Hepatocyte (in vitro differentiated cells): ENCODE results near the gene FAHD2B. TPM values are rescaled to one million over a fixed set of nuclear protein-coding genes. Genes with fewer than 3 reads are reported as not detected.
"Not testable (repeated sequence)": the region's sequence is repeated elsewhere in the genome, so short reads cannot be mapped to it uniquely, and the experiment has no call there.

ENCODE experiments used
- DNase-seq: peaks from one replicate; pipeline ENCODE4 v3.0.0-alpha.2; 2016; ENCODE audit warnings: low spot score
- H2AFZ ChIP-seq: fragments of 200-600 bp; sonication (generic); 2 replicates; pipeline ENCODE4 v1.6.0; 2016; ENCODE audit warnings: antibody characterized with exemption, mild to moderate bottlenecking
- H3K27ac ChIP-seq: fragments of 200-600 bp; sonication (generic); 2 replicates; pipeline ENCODE4 v1.5.1; 2016; ENCODE audit warnings: mild to moderate bottlenecking
- H3K27me3 ChIP-seq: fragments of 200-600 bp; sonication (generic); 2 replicates; pipeline ENCODE4 v1.6.1; 2016
- H3K36me3 ChIP-seq: fragments of 200-600 bp; sonication (generic); replicated peaks from 2 replicates; pipeline ENCODE4 v1.5.1; 2016; ENCODE audit warnings: low read depth; ENCODE audit not compliant: insufficient read depth
- H3K4me1 ChIP-seq: fragments of 200-600 bp; sonication (generic); 2 replicates; pipeline ENCODE4 v1.5.1; 2016; ENCODE audit warnings: mild to moderate bottlenecking, moderate library complexity; ENCODE audit not compliant: insufficient read depth
- H3K4me2 ChIP-seq: fragments of 200-600 bp; sonication (generic); 2 replicates; pipeline ENCODE4 v1.6.0; 2016
- H3K4me3 ChIP-seq: fragments of 200-600 bp; sonication (generic); 2 replicates; pipeline ENCODE4 v1.5.1; 2016; ENCODE audit warnings: mild to moderate bottlenecking
- H3K79me2 ChIP-seq: fragments of 200-600 bp; sonication (generic); 2 replicates; pipeline ENCODE4 v1.6.0; 2017; ENCODE audit warnings: mild to moderate bottlenecking
- H3K9me2 ChIP-seq: fragments of 200-600 bp; sonication (generic); replicated peaks from 2 replicates; pipeline ENCODE4 v1.6.0; 2017; ENCODE audit warnings: mild to moderate bottlenecking; ENCODE audit not compliant: insufficient read depth
- H3K9me3 ChIP-seq: fragments of 200-600 bp; sonication (generic); 2 replicates; pipeline ENCODE4 v1.5.1; 2016; ENCODE audit warnings: low read depth, mild to moderate bottlenecking
- H4K20me1 ChIP-seq: fragments of 200-600 bp; sonication (generic); 2 replicates; pipeline ENCODE4 v1.6.0; 2016; ENCODE audit warnings: mild to moderate bottlenecking; ENCODE audit not compliant: insufficient read depth, poor library complexity, severe bottlenecking
- EZH2 ChIP-seq: fragments of 200-600 bp; sonication (generic); IDR thresholded peaks from 2 replicates; pipeline ENCODE4 v1.6.1; 2016; ENCODE audit warnings: antibody characterized with exemption, mild to moderate bottlenecking, borderline replicate concordance
- EZH2phosphoT487 ChIP-seq: fragments of 200-600 bp; sonication (generic); IDR thresholded peaks from one replicate; pipeline ENCODE4 v1.6.1; 2018; ENCODE audit warnings: antibody characterized with exemption, mild to moderate bottlenecking, low read depth, moderate library complexity; ENCODE audit not compliant: unreplicated experiment, severe bottlenecking
- WGBS: methylation state at CpG from one replicate; pipeline ENCODE4 v1.1.6; 2016; ENCODE audit warnings: low lambda C conversion rate; ENCODE audit errors: missing lambda C conversion rate; 5-methylcytosine and 5-hydroxymethylcytosine counted together
- polyA plus RNA-seq: library from polyadenylated mRNA; unstranded; fragments of >200 nt; fragmentation: Nextera tagmentation; extraction: Ambion mirVana; gene quantifications from 2 replicates; pipeline ENCODE4 v1.2.1, GENCODE V29; 2016
- total RNA-seq: library from RNA; depleted of rRNA; stranded (reverse); fragments of >200 nt; gene quantifications from 2 replicates; pipeline ENCODE4 v1.2.3, GENCODE V29; 2014
- TF ChIP-seq, protein P1 (sequence below): fragments of 200-600 bp; sonication (generic); IDR thresholded peaks from 2 replicates; pipeline ENCODE4 v1.5.1; 2016; ENCODE audit warnings: antibody characterized with exemption, mild to moderate bottlenecking; ENCODE audit not compliant: poor library complexity

The FAHD2B gene
- total and polyA plus RNA-seq, 2 experiments from 2014 or later = 15.2 to 21.1 TPM

DNA sequence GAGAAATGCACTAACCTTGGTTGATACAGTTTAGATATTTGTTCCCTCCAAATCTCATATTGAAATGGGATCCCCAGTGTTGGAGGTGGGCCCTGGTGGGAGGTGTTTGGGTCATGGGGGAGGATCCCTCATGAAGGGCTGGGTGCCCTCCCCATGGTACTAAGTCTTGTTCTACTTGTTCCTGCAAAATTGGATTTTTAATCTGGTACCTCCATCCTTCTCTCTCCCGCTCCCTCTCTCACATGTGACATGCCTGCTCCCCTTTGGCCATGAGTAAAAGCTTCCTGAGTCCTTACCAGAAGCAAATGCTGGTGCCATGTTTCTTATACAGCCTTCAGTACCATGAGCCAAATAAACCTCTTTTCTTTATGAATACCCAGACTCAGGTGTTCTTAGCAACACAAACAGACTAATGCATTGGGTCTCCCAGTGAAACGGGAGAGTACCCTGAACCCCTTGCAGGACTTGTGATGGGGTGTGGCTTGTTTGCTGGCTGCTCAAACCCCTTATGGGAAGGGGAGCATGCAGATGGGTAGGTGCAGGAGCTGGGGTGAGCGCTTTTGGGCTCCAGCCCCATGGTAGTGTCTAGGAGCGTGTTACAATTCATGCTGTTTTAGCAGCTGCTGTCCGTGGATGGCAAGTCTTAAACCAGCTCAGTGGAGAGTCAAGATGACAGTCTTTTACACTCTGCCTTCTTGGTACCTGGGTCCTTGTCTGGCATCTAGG lies 27.2 kb downstream of the FAHD2B start:
- H3K36me3 ChIP-seq = no peaks in the 10 kb centered on the region
- H3K9me2 ChIP-seq = no peaks in the 10 kb centered on the region
- no peak overlapping the region for H3K4me3 ChIP-seq
- no peak overlapping the region for H3K27ac ChIP-seq
- TF ChIP-seq, protein P1, sequence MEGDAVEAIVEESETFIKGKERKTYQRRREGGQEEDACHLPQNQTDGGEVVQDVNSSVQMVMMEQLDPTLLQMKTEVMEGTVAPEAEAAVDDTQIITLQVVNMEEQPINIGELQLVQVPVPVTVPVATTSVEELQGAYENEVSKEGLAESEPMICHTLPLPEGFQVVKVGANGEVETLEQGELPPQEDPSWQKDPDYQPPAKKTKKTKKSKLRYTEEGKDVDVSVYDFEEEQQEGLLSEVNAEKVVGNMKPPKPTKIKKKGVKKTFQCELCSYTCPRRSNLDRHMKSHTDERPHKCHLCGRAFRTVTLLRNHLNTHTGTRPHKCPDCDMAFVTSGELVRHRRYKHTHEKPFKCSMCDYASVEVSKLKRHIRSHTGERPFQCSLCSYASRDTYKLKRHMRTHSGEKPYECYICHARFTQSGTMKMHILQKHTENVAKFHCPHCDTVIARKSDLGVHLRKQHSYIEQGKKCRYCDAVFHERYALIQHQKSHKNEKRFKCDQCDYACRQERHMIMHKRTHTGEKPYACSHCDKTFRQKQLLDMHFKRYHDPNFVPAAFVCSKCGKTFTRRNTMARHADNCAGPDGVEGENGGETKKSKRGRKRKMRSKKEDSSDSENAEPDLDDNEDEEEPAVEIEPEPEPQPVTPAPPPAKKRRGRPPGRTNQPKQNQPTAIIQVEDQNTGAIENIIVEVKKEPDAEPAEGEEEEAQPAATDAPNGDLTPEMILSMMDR = no peak
- TF ChIP-seq EZH2phosphoT487 (no peak), EZH2 (no peak)
- H3K27me3 ChIP-seq = no peaks in the 10 kb centered on the region
- no peak overlapping the region for H2AFZ ChIP-seq
- H3K4me2 ChIP-seq = no peak overlapping the region
- no peaks in the 10 kb centered on the region for H3K79me2 ChIP-seq
- 83% methylated on average over 5 of the region's 5 CpGs for WGBS
- no peak for DNase-seq
- H4K20me1 ChIP-seq = no peaks in the 10 kb centered on the region
- H3K4me1 ChIP-seq = no peaks in the 10 kb centered on the region
- no peaks in the 10 kb centered on the region for H3K9me3 ChIP-seq

DNA sequence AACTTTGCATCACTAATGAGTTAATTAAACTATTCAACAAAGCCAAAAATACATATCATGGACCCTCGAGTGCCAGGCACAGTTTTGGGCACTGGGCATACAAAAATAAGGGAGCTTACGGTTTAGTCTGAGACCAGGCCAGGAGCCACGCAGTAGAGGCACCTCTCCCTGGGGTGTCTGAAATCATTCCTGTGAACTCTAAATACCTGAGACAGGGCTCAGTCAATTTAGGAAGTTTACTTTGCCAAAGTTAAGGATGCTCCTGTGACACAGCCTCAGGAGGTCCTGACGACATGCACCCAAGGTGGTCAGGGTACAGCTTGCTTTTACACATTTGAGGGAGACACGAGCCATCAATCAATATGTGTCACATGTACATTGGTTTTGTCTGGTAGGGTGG lies 28.7 kb downstream of the FAHD2B start:
- not testable (repeated sequence) for H3K9me3 ChIP-seq, DNase-seq, H4K20me1 ChIP-seq, H3K36me3 ChIP-seq, H2AFZ ChIP-seq, H3K4me1 ChIP-seq, H3K4me3 ChIP-seq, H3K9me2 ChIP-seq, H3K4me2 ChIP-seq, H3K27me3 ChIP-seq, H3K27ac ChIP-seq, H3K79me2 ChIP-seq
- 72% methylated on average over 5 of the region's 5 CpGs for WGBS

DNA sequence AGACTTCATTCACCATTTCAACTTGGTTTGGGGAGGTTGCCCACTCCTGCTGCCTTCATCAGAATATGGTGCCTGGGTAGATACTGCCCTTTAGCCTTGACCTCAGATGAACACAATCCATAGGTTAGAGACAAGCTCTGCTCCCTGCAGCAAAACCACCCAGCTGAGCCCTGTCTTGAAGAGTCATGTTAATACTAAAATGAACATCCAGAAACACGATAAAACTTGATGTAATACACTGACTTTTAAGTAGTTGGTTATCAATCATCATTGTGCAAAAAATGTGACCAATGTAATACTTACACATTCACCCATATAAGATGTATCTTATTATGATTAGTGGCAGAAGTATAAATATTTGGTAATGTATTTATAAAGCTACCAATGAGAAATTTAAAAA lies 32.7 kb downstream of the FAHD2B start:
- H3K4me2 ChIP-seq = not testable (repeated sequence)
- WGBS = 83% methylated on average over 1 of the region's 1 CpG

DNA sequence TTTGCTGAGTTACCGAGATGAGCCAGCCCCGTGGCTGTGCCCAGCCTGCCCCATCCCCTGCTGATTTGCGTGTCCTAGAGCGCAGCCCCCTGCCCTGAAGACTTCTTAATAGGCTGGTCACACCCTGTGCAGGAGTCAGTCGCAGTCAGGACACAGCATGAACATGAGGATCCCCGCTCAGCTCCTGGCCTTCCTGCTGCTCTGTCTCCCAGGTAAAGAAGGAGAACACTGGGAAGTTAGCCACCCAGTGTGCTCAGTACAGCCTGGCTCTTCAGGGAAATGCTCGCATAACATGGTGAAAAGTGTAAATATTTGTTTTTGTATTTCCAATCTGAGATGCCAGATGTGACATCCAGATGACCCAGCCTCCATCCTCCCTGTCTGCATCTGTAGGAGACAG lies 34.9 kb downstream of the FAHD2B start:
- 62% methylated on average over 6 of the region's 7 CpGs for WGBS

More for the DNA sequence above, 32.7 kb downstream of the FAHD2B start:
- H3K9me3 ChIP-seq, H3K9me2 ChIP-seq, H3K36me3 ChIP-seq, H3K79me2 ChIP-seq, H3K27ac ChIP-seq, H4K20me1 ChIP-seq, H2AFZ ChIP-seq, H3K4me1 ChIP-seq, H3K4me3 ChIP-seq, DNase-seq, H3K27me3 ChIP-seq: not testable (repeated sequence)

DNA sequence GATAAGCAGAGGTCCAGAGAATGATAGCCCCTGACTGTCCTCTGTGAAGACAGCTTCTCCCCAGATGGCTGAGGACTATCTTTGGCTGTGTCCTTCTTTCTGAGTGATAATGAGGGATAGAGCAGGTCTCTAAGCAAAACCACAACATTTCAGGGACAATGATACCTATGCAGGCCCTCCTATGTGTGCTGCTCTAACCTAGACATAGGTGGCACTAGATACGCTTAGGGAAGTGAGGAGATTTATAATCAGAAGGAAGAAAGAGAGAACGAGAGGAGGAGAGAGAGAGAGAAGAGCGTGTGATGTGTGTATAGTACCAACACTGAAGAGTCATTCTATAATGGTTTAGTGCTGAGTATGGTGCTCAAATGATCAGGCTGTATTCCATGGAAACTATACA lies 38.5 kb downstream of the FAHD2B start:
- not testable (repeated sequence) for H3K79me2 ChIP-seq, H3K9me2 ChIP-seq, DNase-seq, H3K9me3 ChIP-seq, H3K4me1 ChIP-seq, H2AFZ ChIP-seq, H3K27me3 ChIP-seq, H3K4me2 ChIP-seq, H4K20me1 ChIP-seq, H3K4me3 ChIP-seq, H3K27ac ChIP-seq, H3K36me3 ChIP-seq
- 78% methylated on average over 3 of the region's 3 CpGs for WGBS

More for the DNA sequence above, 34.9 kb downstream of the FAHD2B start:
- H3K4me2 ChIP-seq, H3K9me2 ChIP-seq, H2AFZ ChIP-seq, H4K20me1 ChIP-seq, H3K4me1 ChIP-seq, H3K36me3 ChIP-seq, H3K27ac ChIP-seq, H3K9me3 ChIP-seq, H3K27me3 ChIP-seq, DNase-seq, H3K79me2 ChIP-seq, H3K4me3 ChIP-seq: not testable (repeated sequence)

DNA sequence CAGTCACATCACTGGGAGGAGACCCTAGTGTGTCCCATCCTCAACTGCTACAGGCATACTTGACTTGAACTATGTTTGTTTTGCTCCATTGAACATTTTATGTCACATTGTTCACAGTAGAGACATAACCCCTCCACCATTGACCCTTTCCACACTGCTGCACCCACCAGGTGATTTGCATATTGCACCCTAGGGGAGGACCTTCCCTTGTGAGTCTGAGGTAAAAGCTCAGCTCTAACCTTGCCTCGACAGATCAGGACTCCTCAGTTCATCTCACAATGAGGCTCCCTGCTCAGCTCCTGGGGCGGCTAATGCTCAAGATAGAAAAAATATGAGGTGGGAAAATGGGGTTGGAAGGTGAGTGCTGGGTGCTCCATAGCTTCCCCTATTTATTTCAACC lies 44.6 kb downstream of the FAHD2B start:
- not testable (repeated sequence) for H3K4me3 ChIP-seq, H3K4me2 ChIP-seq, H3K27ac ChIP-seq, DNase-seq, H4K20me1 ChIP-seq, H3K9me3 ChIP-seq, H2AFZ ChIP-seq, H3K4me1 ChIP-seq, H3K27me3 ChIP-seq, H3K36me3 ChIP-seq, H3K9me2 ChIP-seq, H3K79me2 ChIP-seq
- 73% methylated on average over 2 of the region's 2 CpGs for WGBS

DNA sequence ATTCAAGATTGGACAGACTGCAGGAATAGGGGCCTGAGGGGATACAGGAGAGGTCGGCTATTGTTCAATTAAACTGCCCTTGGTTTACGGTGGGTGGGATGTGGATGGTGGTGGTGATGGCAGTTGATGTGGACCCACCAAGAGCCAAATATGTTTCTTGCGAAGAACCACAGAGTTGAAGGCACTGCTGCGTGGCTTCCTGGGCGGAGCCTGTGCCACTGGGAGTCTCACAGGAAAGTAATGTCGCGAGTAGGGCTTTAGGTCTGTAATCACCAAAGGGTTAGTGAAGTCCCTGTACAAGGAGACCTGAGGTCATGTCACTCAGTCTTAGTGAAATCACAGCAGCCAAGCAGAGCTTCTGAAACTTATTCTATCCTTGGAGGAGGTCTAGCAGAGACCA lies 46.2 kb downstream of the FAHD2B start:
- H3K36me3 ChIP-seq, H2AFZ ChIP-seq, H3K9me3 ChIP-seq, H3K4me3 ChIP-seq, DNase-seq, H3K4me1 ChIP-seq, H3K79me2 ChIP-seq, H3K27ac ChIP-seq, H3K4me2 ChIP-seq, H3K27me3 ChIP-seq, H3K9me2 ChIP-seq, H4K20me1 ChIP-seq: not testable (repeated sequence)
- 73% methylated on average over 7 of the region's 7 CpGs for WGBS

DNA sequence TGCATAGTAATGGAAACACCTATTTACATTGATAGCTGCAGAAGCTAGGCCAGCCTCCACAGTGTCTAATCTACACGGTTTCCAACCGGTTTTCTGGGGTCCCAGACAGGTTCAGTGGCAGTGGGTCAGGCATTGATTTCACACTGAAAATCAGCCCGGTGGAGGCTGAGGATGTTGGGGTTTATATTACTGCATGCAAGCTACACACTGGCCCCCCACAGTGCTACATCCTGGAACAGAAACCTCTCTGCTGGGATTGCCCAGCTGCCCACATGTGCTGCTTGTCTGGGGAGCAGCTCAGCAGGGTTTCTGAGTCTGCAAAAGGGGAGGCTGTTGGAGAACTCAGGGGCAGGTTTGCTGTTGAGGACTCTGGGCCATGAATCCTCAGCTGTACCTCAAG lies 48.0 kb downstream of the FAHD2B start:
- 81% methylated on average over 3 of the region's 3 CpGs for WGBS
- H3K4me1 ChIP-seq, H3K4me3 ChIP-seq, H2AFZ ChIP-seq, H3K9me2 ChIP-seq, H4K20me1 ChIP-seq, H3K27me3 ChIP-seq, H3K36me3 ChIP-seq, H3K27ac ChIP-seq, H3K79me2 ChIP-seq, DNase-seq, H3K9me3 ChIP-seq, H3K4me2 ChIP-seq: not testable (repeated sequence)
